Measurements from ENCODE around the gene PC. TPM values are rescaled to one million over a fixed set of nuclear protein-coding genes. Genes with fewer than 3 reads are reported as not detected.

Gene PC
- total RNA-seq, 1 experiment from 2014 or later: 24.5 TPM

- no peaks in the 10 kb centered on the region for H3K9me2 ChIP-seq (replicated peaks; ENCODE audit: low read length)
- POLR2A ChIA-PET (ENCODE audit: unreplicated experiment): no interaction called here
- DNase-seq (no peak), ATAC-seq (no peak)
- H2AFZ ChIP-seq (ENCODE audit: low read length): no peak overlapping the region
- TF ChIP-seq, protein P1, sequence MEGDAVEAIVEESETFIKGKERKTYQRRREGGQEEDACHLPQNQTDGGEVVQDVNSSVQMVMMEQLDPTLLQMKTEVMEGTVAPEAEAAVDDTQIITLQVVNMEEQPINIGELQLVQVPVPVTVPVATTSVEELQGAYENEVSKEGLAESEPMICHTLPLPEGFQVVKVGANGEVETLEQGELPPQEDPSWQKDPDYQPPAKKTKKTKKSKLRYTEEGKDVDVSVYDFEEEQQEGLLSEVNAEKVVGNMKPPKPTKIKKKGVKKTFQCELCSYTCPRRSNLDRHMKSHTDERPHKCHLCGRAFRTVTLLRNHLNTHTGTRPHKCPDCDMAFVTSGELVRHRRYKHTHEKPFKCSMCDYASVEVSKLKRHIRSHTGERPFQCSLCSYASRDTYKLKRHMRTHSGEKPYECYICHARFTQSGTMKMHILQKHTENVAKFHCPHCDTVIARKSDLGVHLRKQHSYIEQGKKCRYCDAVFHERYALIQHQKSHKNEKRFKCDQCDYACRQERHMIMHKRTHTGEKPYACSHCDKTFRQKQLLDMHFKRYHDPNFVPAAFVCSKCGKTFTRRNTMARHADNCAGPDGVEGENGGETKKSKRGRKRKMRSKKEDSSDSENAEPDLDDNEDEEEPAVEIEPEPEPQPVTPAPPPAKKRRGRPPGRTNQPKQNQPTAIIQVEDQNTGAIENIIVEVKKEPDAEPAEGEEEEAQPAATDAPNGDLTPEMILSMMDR (conservative IDR thresholded peaks at IDR 0.05; ENCODE audit: low read depth, low read length): no peak
- TF ChIP-seq EZH2phosphoT487 (IDR thresholded peaks at IDR 0.05; ENCODE audit: borderline replicate concordance, low read length) (no peak), EZH2 (IDR thresholded peaks at IDR 0.05; ENCODE audit: low read length, unreplicated experiment) (no peak)
- peaks cover 17% of the 10 kb centered on the region for H3K36me3 ChIP-seq (ENCODE audit: low read depth, low read length)
- no peak overlapping the region for H3K4me3 ChIP-seq (ENCODE audit: low read length)
- CTCF ChIA-PET: no interaction called here
- no peak overlapping the region for H3K9ac ChIP-seq (ENCODE audit: low read length)
- intact Hi-C loops (cut with micrococcal nuclease): no loop called here
- peaks cover 14% of the 10 kb centered on the region for H3K4me1 ChIP-seq (ENCODE audit: insufficient read depth, low read length)
- H3K9me3 ChIP-seq (ENCODE audit: low read length): no peaks in the 10 kb centered on the region
- peaks cover 8% of the 10 kb centered on the region for H3K79me2 ChIP-seq (ENCODE audit: low read length)
- no peak overlapping the region for H3K4me2 ChIP-seq (ENCODE audit: low read length)
- no peaks in the 10 kb centered on the region for H3F3A ChIP-seq (ENCODE audit: low read length, unreplicated experiment)
- H3K27me3 ChIP-seq (ENCODE audit: low read length): no peaks in the 10 kb centered on the region
- no TSS peak for BruUV-seq (replicated peaks)
- no peak overlapping the region for H3K27ac ChIP-seq (ENCODE audit: low read length)
- H4K20me1 ChIP-seq (ENCODE audit: low read length): no peaks in the 10 kb centered on the region
Measured at GRCh38 chr11:66850235-66850587, 108.0 kb downstream of the PC start.

DNA sequence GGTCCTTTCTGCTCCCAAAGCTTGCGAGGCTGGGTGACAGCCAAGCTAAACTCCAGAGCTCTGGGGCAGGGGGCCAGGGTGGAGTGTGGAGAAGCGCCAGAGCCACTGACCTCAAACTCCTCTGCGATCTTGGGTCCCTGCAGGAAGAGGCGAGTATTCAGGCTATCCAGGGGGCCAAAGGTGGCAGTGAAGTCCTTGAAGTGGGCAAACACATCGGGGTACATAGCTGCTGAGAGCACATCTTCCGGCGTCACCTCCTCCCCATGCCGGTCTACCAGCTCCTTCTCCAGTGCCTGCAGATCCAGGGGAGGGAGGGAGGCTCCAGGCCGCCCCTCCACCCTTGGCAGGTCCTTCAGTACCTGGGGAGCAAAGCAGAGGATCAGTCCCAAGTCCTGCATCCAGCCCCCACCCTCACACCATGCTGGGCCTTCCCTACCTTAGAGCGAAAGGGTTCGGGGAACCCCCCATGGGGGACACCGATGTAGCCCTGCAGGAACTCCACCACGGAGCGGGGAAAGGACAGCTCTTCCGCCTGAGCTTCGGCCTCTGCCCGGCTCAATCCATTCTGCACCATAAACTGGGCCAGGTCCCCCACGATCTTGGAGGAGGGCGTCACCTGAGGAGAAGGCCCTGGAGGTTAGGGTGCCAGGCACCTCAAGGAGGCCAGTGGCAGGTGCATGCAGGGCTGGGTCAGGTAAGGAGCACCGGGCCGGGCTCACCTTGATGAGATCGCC, 108.5 kb downstream of the PC start:
- Histone ChIP-seq H2AFZ (ENCODE audit: low read length) (no peak overlapping the region), H3K4me2 (ENCODE audit: low read length) (no peak overlapping the region), H3K79me2 (ENCODE audit: low read length) (peaks cover 13% of the 10 kb centered on the region), H3F3A (ENCODE audit: low read length, unreplicated experiment) (no peaks in the 10 kb centered on the region), H3K9me3 (ENCODE audit: low read length) (no peaks in the 10 kb centered on the region), H3K27me3 (ENCODE audit: low read length) (no peaks in the 10 kb centered on the region), H4K20me1 (ENCODE audit: low read length) (no peaks in the 10 kb centered on the region), H3K9ac (ENCODE audit: low read length) (no peak overlapping the region), H3K9me2 (replicated peaks; ENCODE audit: low read length) (no peaks in the 10 kb centered on the region), H3K27ac (ENCODE audit: low read length) (no peak overlapping the region), H3K4me3 (ENCODE audit: low read length) (no peak overlapping the region), H3K36me3 (ENCODE audit: low read depth, low read length) (peaks cover 21% of the 10 kb centered on the region), H3K4me1 (ENCODE audit: insufficient read depth, low read length) (peaks cover 16% of the 10 kb centered on the region)
- TF ChIP-seq EZH2 (IDR thresholded peaks at IDR 0.05; ENCODE audit: low read length, unreplicated experiment) (no peak), EZH2phosphoT487 (IDR thresholded peaks at IDR 0.05; ENCODE audit: borderline replicate concordance, low read length) (no peak)
- TF ChIP-seq, protein P1 (conservative IDR thresholded peaks at IDR 0.05; ENCODE audit: low read depth, low read length): no peak
- DNase-seq (no peak), ATAC-seq (no peak)
- TSS peak; percentile 11 for BruUV-seq (replicated peaks)
- POLR2A ChIA-PET (ENCODE audit: unreplicated experiment): no interaction called here
- intact Hi-C loops (cut with micrococcal nuclease): no loop called here
- CTCF ChIA-PET: no interaction called here

- Histone ChIP-seq H3K79me2 (ENCODE audit: low read length) (peaks cover 21% of the 10 kb centered on the region), H3K9me2 (replicated peaks; ENCODE audit: low read length) (no peaks in the 10 kb centered on the region), H3K4me1 (ENCODE audit: insufficient read depth, low read length) (peaks cover 23% of the 10 kb centered on the region), H3K4me3 (ENCODE audit: low read length) (no peak overlapping the region), H4K20me1 (ENCODE audit: low read length) (no peaks in the 10 kb centered on the region), H3K27me3 (ENCODE audit: low read length) (no peaks in the 10 kb centered on the region), H3K9me3 (ENCODE audit: low read length) (no peaks in the 10 kb centered on the region), H3K4me2 (ENCODE audit: low read length) (no peak overlapping the region), H3K27ac (ENCODE audit: low read length) (no peak overlapping the region), H3F3A (ENCODE audit: low read length, unreplicated experiment) (no peaks in the 10 kb centered on the region), H3K9ac (ENCODE audit: low read length) (no peak overlapping the region), H3K36me3 (ENCODE audit: low read depth, low read length) (peaks cover 21% of the 10 kb centered on the region), H2AFZ (ENCODE audit: low read length) (no peak overlapping the region)
- intact Hi-C loops (cut with micrococcal nuclease): no loop called here
- ATAC-seq (no peak), DNase-seq (no peak)
- no TSS peak for BruUV-seq (replicated peaks)
- TF ChIP-seq, protein P1 (conservative IDR thresholded peaks at IDR 0.05; ENCODE audit: low read depth, low read length): no peak
- TF ChIP-seq EZH2phosphoT487 (IDR thresholded peaks at IDR 0.05; ENCODE audit: borderline replicate concordance, low read length) (no peak), EZH2 (IDR thresholded peaks at IDR 0.05; ENCODE audit: low read length, unreplicated experiment) (no peak)
- CTCF ChIA-PET: no interaction called here
- POLR2A ChIA-PET (ENCODE audit: unreplicated experiment): no interaction called here
Measured at GRCh38 chr11:66848671-66849500, 109.3 kb downstream of the PC start.

Measured in PC-3 (cell line).